Neural progenitor cell (in vitro differentiated cells): ENCODE results near the gene CXCL1. TPM values are rescaled to one million over a fixed set of nuclear protein-coding genes. Genes with fewer than 3 reads are reported as not detected.

ENCODE experiments used
- DNase-seq: peaks from one replicate; pipeline ENCODE4 v3.0.0-alpha.2; 2016; ENCODE audit warnings: low spot score
- H2AFZ ChIP-seq: fragments of 200-600 bp; sonication (generic); replicated peaks from 2 replicates; pipeline ENCODE4 v1.6.1; 2016; ENCODE audit warnings: antibody characterized with exemption
- H3F3A ChIP-seq: fragments of 200-600 bp; sonication (generic); 2 replicates; pipeline ENCODE4 v1.6.1; 2016; ENCODE audit warnings: antibody characterized with exemption, low read depth
- H3K27ac ChIP-seq: fragments of 200-600 bp; sonication (generic); 2 replicates; pipeline ENCODE4 v1.5.1; 2016; ENCODE audit warnings: mild to moderate bottlenecking
- H3K27me3 ChIP-seq: fragments of 200-600 bp; sonication (generic); 2 replicates; pipeline ENCODE4 v1.6.1; 2016; ENCODE audit warnings: mild to moderate bottlenecking, moderate library complexity
- H3K36me3 ChIP-seq: fragments of 200-600 bp; sonication (generic); 2 replicates; pipeline ENCODE4 v1.5.1; 2016
- H3K4me1 ChIP-seq: fragments of 200-600 bp; sonication (generic); 2 replicates; pipeline ENCODE4 v1.6.1; 2016; ENCODE audit warnings: mixed run types
- H3K4me2 ChIP-seq: fragments of 200-600 bp; sonication (generic); 2 replicates; pipeline ENCODE4 v1.6.1; 2016
- H3K4me3 ChIP-seq: fragments of 200-600 bp; sonication (generic); 2 replicates; pipeline ENCODE4 v1.5.1; 2016
- H3K79me2 ChIP-seq: fragments of 200-600 bp; sonication (generic); 2 replicates; pipeline ENCODE4 v1.6.1; 2016; ENCODE audit warnings: low read depth
- H3K9ac ChIP-seq: fragments of 200-600 bp; sonication (generic); 2 replicates; pipeline ENCODE4 v1.6.1; 2016
- H3K9me3 ChIP-seq: fragments of 200-600 bp; sonication (generic); 2 replicates; pipeline ENCODE4 v1.5.1; 2016; ENCODE audit warnings: low read depth
- H4K20me1 ChIP-seq: fragments of 200-600 bp; sonication (generic); 2 replicates; pipeline ENCODE4 v1.6.1; 2016; ENCODE audit warnings: low read depth
- H3K27ac Mint-ChIP-seq: 3 replicates; pipeline ENCODE4 v1.8.0; 2021; ENCODE audit warnings: mixed read lengths
- H3K27me3 Mint-ChIP-seq: 2 replicates; pipeline ENCODE4 v1.8.0; 2022; ENCODE audit warnings: low read depth, mild to moderate bottlenecking, inconsistent platforms, moderate library complexity, mixed read lengths; ENCODE audit not compliant: insufficient read depth
- H3K36me3 Mint-ChIP-seq: 3 replicates; pipeline ENCODE4 v1.8.0; 2021; ENCODE audit warnings: mixed read lengths
- H3K4me1 Mint-ChIP-seq: 3 replicates; pipeline ENCODE4 v1.8.0; 2021; ENCODE audit warnings: mixed read lengths
- H3K4me3 Mint-ChIP-seq: 3 replicates; pipeline ENCODE4 v1.8.0; 2021; ENCODE audit warnings: mild to moderate bottlenecking, moderate library complexity, mixed read lengths
- H3K9me3 Mint-ChIP-seq: 3 replicates; pipeline ENCODE4 v1.8.0; 2020; ENCODE audit warnings: mixed read lengths
- CTCF ChIP-seq: fragments of 200-600 bp; sonication (generic); IDR thresholded peaks from 2 replicates; pipeline ENCODE4 v1.5.1; 2017; ENCODE audit warnings: antibody characterized with exemption, mild to moderate bottlenecking
- EZH2 ChIP-seq: fragments of 200-600 bp; sonication (generic); IDR thresholded peaks from 2 replicates; pipeline ENCODE4 v1.6.1; 2017; ENCODE audit warnings: antibody characterized with exemption, mild to moderate bottlenecking, moderate library complexity
- EZH2phosphoT487 ChIP-seq: fragments of 200-600 bp; sonication (generic); IDR thresholded peaks from 2 replicates; pipeline ENCODE4 v1.6.1; 2017; ENCODE audit warnings: antibody characterized with exemption
- total RNA-seq: library from RNA; depleted of rRNA; stranded (reverse); fragments of >200 nt; gene quantifications from 2 replicates; pipeline ENCODE4 v1.2.3, GENCODE V29; 2015; ENCODE audit warnings: low replicate concordance

The CXCL1 gene
- total RNA-seq, result not detected in 2 replicates

- H3K27me3 Mint-ChIP-seq, result peaks cover 3% of the 10 kb centered on the region
- Histone ChIP-seq H4K20me1 (no peaks in the 10 kb centered on the region), H3K9ac (no peak within 1 kb of the TSS), H3K36me3 (no peaks in the 10 kb centered on the region), H3K27ac (no peak within 1 kb of the TSS), H3F3A (no peaks in the 10 kb centered on the region), H3K79me2 (no peaks in the 10 kb centered on the region), H2AFZ (peak within 1 kb of the TSS; percentile 97), H3K4me3 (peak within 1 kb of the TSS; percentile 71), H3K9me3 (no peaks in the 10 kb centered on the region), H3K4me2 (peak within 1 kb of the TSS; percentile 88), H3K4me1 (no peaks in the 10 kb centered on the region), H3K27me3 (peaks cover 65% of the 10 kb centered on the region)
- H3K27ac Mint-ChIP-seq, result no peak within 1 kb of the TSS
- H3K4me1 Mint-ChIP-seq, result peaks cover 7% of the 10 kb centered on the region
- TF ChIP-seq EZH2phosphoT487 (no peak), EZH2 (peak; percentile 59), CTCF (no peak)
- peak within 1 kb of the TSS; percentile 84 for H3K4me3 Mint-ChIP-seq
- H3K9me3 Mint-ChIP-seq, result no peaks in the 10 kb centered on the region
- peak; percentile 61 for DNase-seq
- H3K36me3 Mint-ChIP-seq, result no peaks in the 10 kb centered on the region
These were observed at the start of gene CXCL1 for GRCh38 chr4:73869130-73870055. TSS of gene CXCL1 (plus strand) at chr4:73869393. CDS start at chr4:73869471, 78 bp downstream.

DNA sequence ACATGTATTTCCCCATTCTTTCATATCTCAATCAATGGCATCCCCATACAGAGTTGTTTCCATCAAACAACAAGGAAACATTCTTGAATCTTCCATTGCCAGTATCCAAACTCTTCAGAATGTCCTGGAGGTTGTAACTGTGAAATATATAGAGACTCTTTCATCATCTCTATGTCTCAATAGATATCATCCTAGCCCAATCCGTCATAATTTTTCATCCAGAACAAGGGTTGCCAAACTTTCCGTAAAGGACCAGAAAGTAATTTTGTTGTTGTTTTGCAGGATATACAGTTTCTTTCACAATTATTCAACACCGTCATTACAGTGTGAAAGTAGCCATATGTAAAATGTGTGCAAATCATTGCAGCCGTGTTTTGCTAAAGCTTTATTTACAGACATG, 47.9 kb upstream of the CXCL1 start:
- no peaks in the 10 kb centered on the region for H3K79me2 ChIP-seq
- H3K9me3 Mint-ChIP-seq, result no peaks in the 10 kb centered on the region
- H3K27me3 ChIP-seq, result no peaks in the 10 kb centered on the region
- H3K4me2 ChIP-seq, result no peak overlapping the region
- H3K9ac ChIP-seq, result no peak overlapping the region
- H3K4me1 Mint-ChIP-seq, result no peaks in the 10 kb centered on the region
- no peaks in the 10 kb centered on the region for H3K9me3 ChIP-seq
- H4K20me1 ChIP-seq, result no peaks in the 10 kb centered on the region
- no peak overlapping the region for H3K4me3 ChIP-seq
- H3K36me3 ChIP-seq, result no peaks in the 10 kb centered on the region
- no peaks in the 10 kb centered on the region for H3K36me3 Mint-ChIP-seq
- H3K27ac Mint-ChIP-seq, result no peak overlapping the region
- no peaks in the 10 kb centered on the region for H3K27me3 Mint-ChIP-seq
- DNase-seq, result no peak
- no peak overlapping the region for H3K27ac ChIP-seq
- H2AFZ ChIP-seq, result no peak overlapping the region
- no peaks in the 10 kb centered on the region for H3F3A ChIP-seq
- H3K4me1 ChIP-seq, result no peaks in the 10 kb centered on the region
- no peak for TF ChIP-seq EZH2
- TF ChIP-seq EZH2phosphoT487, result no peak
- TF ChIP-seq CTCF, result no peak
- H3K4me3 Mint-ChIP-seq, result no peak overlapping the region

DNA sequence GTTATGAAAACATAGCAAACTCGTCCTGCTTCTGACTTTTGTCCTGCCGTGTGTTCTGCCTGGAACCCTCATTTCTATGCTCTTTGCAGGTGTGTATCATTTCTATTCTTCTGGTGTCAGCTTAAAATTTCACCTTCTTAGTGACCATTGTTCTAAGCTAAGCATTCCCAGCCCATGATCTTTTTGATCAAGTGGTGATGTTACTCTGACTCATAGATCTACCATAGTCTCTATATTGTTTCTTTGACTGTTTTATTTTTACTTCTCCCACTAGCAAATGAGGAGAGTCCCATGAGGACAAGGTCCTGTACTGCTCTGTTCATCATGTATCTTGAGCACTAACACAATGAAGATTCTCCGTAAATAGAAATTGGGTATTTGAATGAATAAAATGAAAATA, 46.8 kb upstream of the CXCL1 start:
- no peak for TF ChIP-seq CTCF
- no peak for TF ChIP-seq EZH2
- TF ChIP-seq EZH2phosphoT487, result no peak
- no peak overlapping the region for H3K9ac ChIP-seq
- no peaks in the 10 kb centered on the region for H3K79me2 ChIP-seq
- no peaks in the 10 kb centered on the region for H3F3A ChIP-seq
- no peak overlapping the region for H3K27ac ChIP-seq
- H3K9me3 ChIP-seq, result no peaks in the 10 kb centered on the region
- H4K20me1 ChIP-seq, result no peaks in the 10 kb centered on the region
- H3K27ac Mint-ChIP-seq, result no peak overlapping the region
- no peak for DNase-seq
- H3K36me3 Mint-ChIP-seq, result no peaks in the 10 kb centered on the region
- no peaks in the 10 kb centered on the region for H3K27me3 ChIP-seq
- no peak overlapping the region for H3K4me2 ChIP-seq
- H3K4me3 ChIP-seq, result no peak overlapping the region
- no peak overlapping the region for H3K4me3 Mint-ChIP-seq
- no peaks in the 10 kb centered on the region for H3K36me3 ChIP-seq
- peaks cover 6% of the 10 kb centered on the region for H3K9me3 Mint-ChIP-seq
- H3K4me1 ChIP-seq, result no peaks in the 10 kb centered on the region
- no peaks in the 10 kb centered on the region for H3K27me3 Mint-ChIP-seq
- H3K4me1 Mint-ChIP-seq, result no peaks in the 10 kb centered on the region
- H2AFZ ChIP-seq, result no peak overlapping the region
